Ectodermal cell (in vitro differentiated cells): ENCODE results near the gene SLC39A8. TPM values are rescaled to one million over a fixed set of nuclear protein-coding genes. Genes with fewer than 3 reads are reported as not detected.
A peak's percentile ranks its signal among the peaks of the same experiment; 100 is the strongest.
"Not testable (repeated sequence)": the region's sequence is repeated elsewhere in the genome, so short reads cannot be mapped to it uniquely, and the experiment has no call there.

Experiments
- H3K27ac ChIP-seq: 2 replicates; pipeline ENCODE4 v1.7.0; 2013; ENCODE audit warnings: mild to moderate bottlenecking, low read depth, low read length; ENCODE audit not compliant: insufficient read depth, poor library complexity, severe bottlenecking
- H3K27me3 ChIP-seq: 2 replicates; pipeline ENCODE4 v1.7.0; 2013; ENCODE audit warnings: mild to moderate bottlenecking, low read length; ENCODE audit not compliant: insufficient read depth, control insufficient read depth, poor library complexity, severe bottlenecking
- H3K36me3 ChIP-seq: one replicate; pipeline ENCODE4 v1.7.0; 2013; ENCODE audit warnings: low read length; ENCODE audit not compliant: control insufficient read depth, insufficient read depth
- H3K4me1 ChIP-seq: one replicate; pipeline ENCODE4 v1.7.0; 2013; ENCODE audit warnings: low read length; ENCODE audit not compliant: control insufficient read depth, insufficient read depth
- H3K4me3 ChIP-seq: 2 replicates; pipeline ENCODE4 v1.7.0; 2013; ENCODE audit warnings: low read depth, low read length, control low read depth; ENCODE audit not compliant: insufficient read depth
- H3K9me3 ChIP-seq: 2 replicates; pipeline ENCODE4 v1.7.0; 2013; ENCODE audit warnings: mild to moderate bottlenecking, low read length, moderate library complexity; ENCODE audit not compliant: control insufficient read depth
- WGBS, 2 experiments: methylation state at CpG; one replicate each; pipeline ENCODE4 v1.1.7; 2013; ENCODE audit warnings: missing lambda C conversion rate in 2 of 2; 5-methylcytosine and 5-hydroxymethylcytosine counted together
- polyA plus RNA-seq, 4 experiments: library from polyadenylated mRNA; stranded (reverse); fragments of 50-300 nt; gene quantifications; one replicate each; pipeline ENCODE4 v1.2.3, GENCODE V29; 2013

Gene SLC39A8
- 19.1 TPM for polyA plus RNA-seq (2013, experiment 1 of 4)
- polyA plus RNA-seq (2013, experiment 2 of 4) = 14.5 TPM
- polyA plus RNA-seq (2013, experiment 3 of 4) = 13.7 TPM
- polyA plus RNA-seq (2013, experiment 4 of 4) = 13.3 TPM

DNA sequence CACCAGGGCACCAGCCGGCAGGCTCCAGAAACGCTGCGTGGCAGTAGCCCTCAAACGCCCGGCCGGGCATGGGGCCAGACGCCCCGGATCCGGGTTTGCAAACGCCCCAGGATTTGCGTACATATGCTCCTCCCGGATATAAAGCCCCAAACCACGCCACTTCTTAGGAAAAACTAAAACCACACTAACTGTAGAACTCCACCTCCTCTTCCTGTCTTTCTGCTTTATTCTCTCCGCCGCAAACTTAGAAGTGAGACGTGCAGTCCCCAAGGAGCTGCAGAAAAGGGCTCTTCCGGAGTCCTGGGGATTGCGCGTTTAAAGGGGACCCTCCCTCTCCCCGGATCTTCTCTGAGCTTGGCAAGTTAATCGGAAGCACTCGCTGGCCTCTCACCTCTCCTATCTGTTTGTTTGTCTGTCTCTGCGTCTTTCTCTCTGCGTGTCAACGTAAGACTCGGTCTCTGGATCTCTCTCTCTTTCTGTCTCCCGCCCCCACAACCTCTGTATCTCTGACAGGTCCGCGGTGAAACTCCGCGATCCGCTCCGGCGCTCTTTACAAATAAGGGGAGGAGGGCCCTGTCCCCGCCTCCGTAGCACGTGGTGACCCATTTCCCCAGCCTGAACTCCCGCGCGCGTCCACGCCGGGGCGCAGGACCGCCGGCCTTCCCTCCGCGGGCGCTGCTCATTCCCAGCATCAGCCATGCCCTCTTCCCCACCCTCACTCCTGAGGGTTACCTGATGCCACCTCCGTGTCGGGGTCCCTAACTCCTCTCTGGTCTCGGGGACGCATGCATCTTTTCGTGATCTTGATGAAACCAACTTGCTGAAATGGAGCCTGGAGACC, at the start of gene SLC39A8:
Gene SLC39A8, minus strand, starts transcription at position 529 of the 841 bp plus-strand sequence. CDS start 820 bp downstream, outside the sequence.
- H3K4me3 ChIP-seq = peak within 1 kb of the TSS; percentile 58
- WGBS, 2 experiments = 0 to 1% methylated on average over 54 of the region's 54 CpGs
- H3K27me3 ChIP-seq = peaks cover 32% of the 10 kb centered on the region
- H3K36me3 ChIP-seq = no peaks in the 10 kb centered on the region
- H3K9me3 ChIP-seq = no peaks in the 10 kb centered on the region
- H3K27ac ChIP-seq = no peak within 1 kb of the TSS
- peaks cover 5% of the 10 kb centered on the region for H3K4me1 ChIP-seq

DNA sequence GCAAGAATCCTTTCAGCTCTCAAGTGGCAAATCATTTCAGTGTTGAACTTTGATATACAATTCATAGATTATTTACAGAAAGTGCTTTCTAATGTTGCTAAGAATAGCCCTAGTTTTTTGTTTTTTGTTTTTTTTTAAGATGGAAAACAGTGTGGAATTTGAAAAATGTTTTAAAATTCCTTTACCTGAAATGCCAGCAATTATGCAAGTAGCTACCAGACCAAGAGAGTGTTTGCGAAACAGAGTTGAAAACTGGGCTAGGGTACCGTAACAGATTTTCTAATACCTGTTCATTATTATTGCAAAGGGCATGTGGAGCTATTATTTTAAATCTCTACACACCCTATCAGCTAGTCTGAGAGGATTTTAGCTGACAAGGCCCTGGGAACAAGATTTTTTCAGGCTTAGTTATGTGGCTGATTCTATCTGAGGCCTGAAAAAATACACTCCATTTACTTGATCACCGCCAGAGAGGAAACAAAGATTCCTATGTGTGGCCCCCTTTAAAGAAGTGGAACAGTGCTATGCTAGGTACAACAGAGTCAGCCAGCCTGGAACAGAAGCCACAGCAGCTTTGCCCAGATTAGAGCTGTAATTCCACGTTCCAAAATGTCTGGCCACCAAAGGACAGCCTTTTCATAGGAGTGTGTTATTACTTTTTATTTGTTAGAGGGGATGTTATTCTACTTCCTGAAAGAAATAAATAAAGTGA, 46.9 kb upstream of the SLC39A8 start:
- WGBS, 2 experiments = 60 to 81% methylated on average over 3 to 4 of the region's 4 CpGs
- Histone ChIP-seq H3K4me1 (no peaks in the 10 kb centered on the region), H3K27ac (no peak overlapping the region), H3K36me3 (no peaks in the 10 kb centered on the region), H3K9me3 (no peaks in the 10 kb centered on the region), H3K4me3 (no peak overlapping the region), H3K27me3 (no peaks in the 10 kb centered on the region)

DNA sequence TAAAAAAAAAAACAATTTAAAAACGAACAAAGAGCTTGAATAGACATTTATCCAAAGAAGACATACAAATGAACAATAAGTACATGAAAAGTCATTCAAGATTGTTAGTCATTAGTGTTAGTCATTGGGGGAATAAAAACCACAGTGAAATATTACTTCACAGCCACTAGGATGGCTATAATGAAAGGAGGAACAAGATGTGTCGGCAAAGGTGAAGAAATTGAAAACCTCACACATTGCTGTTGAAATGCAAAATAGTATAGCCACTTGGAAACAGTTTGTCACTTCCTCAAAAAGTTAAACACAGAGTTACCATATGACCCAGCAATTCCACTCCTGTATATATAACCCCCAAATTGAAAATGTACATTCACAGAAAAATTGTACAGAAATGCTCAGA, 45.2 kb upstream of the SLC39A8 start:
- Histone ChIP-seq H3K27me3 (no peaks in the 10 kb centered on the region), H3K9me3 (no peaks in the 10 kb centered on the region), H3K36me3 (no peaks in the 10 kb centered on the region), H3K27ac (no peak overlapping the region), H3K4me3 (no peak overlapping the region), H3K4me1 (no peaks in the 10 kb centered on the region)
- 89 to 90% methylated on average over 1 of the region's 2 CpGs for WGBS, 2 experiments

DNA sequence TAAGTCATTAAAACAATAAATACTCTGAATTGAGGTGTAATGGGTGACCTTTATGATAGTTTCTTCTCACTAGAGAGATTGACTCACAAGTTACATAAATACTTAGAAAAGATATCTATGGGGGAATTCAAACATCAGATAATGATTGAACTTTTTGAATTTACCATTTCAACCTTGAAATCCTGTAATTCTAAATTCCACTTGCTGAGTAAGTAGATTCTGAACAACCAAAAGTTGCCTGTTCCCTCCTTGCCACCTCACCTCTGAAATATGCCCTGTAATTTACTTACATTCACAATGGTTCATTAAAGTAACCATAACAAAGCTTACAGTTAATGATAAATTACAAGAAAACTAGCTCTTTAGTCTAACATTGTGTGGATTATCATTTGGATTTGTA, 43.3 kb upstream of the SLC39A8 start:
- no peaks in the 10 kb centered on the region for H3K27me3 ChIP-seq
- no peaks in the 10 kb centered on the region for H3K4me1 ChIP-seq
- H3K27ac ChIP-seq = no peak overlapping the region
- H3K9me3 ChIP-seq = no peaks in the 10 kb centered on the region
- no peaks in the 10 kb centered on the region for H3K36me3 ChIP-seq
- H3K4me3 ChIP-seq = no peak overlapping the region

DNA sequence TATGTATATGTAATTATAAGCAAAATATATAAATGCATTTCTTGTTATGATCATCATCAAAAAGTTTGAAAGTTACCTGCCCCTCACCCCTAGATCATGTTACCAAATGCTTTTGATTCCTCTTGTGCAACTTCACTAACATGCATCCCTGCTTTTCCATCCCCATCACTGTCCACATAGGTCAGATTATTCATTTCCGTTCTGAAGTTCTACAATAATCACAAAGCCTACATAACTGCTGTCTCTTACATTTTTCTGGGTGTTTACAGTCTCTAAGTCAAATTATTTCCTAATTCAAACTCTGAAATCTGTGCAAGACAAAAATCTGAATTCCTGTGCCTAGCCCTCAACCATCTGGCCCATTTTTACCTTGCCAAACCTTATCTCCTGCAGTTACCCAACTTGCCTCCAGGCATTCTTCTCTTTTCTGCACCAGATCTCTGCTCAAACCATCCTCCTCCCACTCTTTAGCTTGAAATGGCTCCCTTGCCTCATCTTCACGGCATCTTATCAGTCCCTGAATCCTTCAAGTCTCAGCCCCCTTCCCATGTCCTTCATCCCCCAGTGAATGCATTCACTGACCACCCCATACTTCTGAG, 42.4 kb upstream of the SLC39A8 start:
- no peaks in the 10 kb centered on the region for H3K4me1 ChIP-seq
- H3K4me3 ChIP-seq = no peak overlapping the region
- no peaks in the 10 kb centered on the region for H3K27me3 ChIP-seq
- WGBS, 2 experiments = 40 to 48% methylated on average over 2 of the region's 2 CpGs
- H3K36me3 ChIP-seq = no peaks in the 10 kb centered on the region
- H3K27ac ChIP-seq = no peak overlapping the region
- H3K9me3 ChIP-seq = no peaks in the 10 kb centered on the region

DNA sequence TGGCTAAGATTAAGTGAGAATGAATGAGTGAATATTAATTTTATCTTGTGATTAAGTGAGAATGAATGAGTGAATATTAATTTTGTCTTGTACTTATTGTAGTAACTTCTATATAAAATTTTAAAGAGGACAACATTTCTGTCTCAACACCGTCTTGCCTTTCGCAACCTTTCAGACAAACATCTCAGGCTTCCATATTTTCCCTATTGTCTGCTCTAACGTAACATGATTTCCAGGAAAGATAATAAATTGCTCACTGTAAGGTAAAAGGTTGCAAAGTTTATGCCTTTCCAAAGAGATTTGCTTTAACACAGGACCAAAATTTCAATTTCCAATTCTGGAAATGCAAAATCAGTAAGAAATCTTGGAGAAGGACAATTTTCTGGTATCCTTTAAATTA, 41.7 kb upstream of the SLC39A8 start:
- 95 to 96% methylated on average over 3 of the region's 3 CpGs for WGBS, 2 experiments
- Histone ChIP-seq H3K27ac (no peak overlapping the region), H3K36me3 (no peaks in the 10 kb centered on the region), H3K4me1 (no peaks in the 10 kb centered on the region), H3K9me3 (no peaks in the 10 kb centered on the region), H3K27me3 (no peaks in the 10 kb centered on the region), H3K4me3 (no peak overlapping the region)

DNA sequence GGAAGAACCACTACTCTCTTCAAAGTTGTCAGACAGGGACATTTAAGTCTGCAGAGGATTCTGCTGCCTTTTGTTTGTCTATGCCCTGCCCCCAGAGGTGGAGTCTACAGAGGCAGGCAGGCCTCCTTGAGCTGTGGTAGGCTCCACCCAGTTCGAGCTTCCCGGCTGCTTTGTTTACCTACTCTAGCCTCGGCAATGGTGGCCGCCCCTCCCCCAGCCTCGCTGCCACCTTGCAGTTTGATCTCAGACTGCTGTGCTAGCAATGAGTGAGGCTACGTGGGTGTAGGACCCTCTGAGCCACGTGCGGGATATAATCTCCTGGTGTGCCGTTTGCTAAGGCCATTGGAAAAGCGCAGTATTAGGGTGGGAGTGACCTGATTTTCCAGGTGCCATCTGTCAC, 35.0 kb upstream of the SLC39A8 start:
- not testable (repeated sequence) for H3K36me3 ChIP-seq, H3K4me3 ChIP-seq, H3K9me3 ChIP-seq, H3K4me1 ChIP-seq, H3K27me3 ChIP-seq, H3K27ac ChIP-seq
- WGBS, 2 experiments = 83 to 86% methylated on average over 10 of the region's 10 CpGs

DNA sequence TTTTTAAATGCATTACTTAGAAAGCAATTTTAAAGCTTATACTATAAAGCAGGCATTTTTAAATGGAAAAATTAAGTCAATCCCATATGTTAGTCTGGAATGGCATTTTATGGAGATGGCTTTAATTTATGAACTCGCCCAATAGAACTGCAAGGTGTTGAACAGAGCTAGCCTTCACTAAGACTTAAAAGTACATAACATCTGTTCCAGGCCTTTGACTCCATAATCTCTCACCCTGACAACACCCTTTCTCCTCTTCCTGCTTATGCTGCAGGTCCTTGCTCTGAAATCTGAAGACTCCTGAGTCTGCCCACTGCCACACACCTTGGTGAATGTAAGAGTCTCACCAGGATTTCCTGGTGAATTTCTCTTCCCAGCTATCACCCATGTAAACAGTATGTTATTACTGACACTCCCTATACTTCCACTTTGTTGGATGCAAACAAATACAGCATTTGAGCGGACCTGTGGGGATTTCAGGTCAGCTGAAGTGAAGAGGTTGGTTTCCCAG, 17.7 kb upstream of the SLC39A8 start:
- no peak overlapping the region for H3K27ac ChIP-seq
- WGBS, 2 experiments = 97 to 98% methylated on average over 2 of the region's 2 CpGs
- no peaks in the 10 kb centered on the region for H3K27me3 ChIP-seq
- H3K9me3 ChIP-seq = no peaks in the 10 kb centered on the region
- no peak overlapping the region for H3K4me3 ChIP-seq
- no peaks in the 10 kb centered on the region for H3K4me1 ChIP-seq
- no peaks in the 10 kb centered on the region for H3K36me3 ChIP-seq

DNA sequence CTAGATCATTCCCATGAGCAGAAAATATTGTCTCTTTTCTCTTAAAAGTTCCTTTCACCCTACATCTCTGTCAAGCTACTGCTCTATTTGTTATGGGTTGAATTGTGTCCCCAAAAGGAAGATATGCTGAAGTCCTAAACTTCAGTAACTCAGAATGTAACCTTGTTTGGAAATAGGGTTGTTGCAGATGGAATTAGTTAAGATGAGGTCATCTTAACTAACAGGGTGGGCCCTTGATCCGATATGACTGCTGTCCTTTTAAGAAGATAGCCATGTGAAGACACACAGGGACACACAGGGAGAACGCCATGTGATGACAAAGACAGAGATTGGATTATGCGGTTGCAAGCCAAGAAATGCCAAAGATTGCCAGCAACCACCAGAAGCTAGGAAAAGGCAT, 12.8 kb upstream of the SLC39A8 start:
- Histone ChIP-seq H3K27me3 (no peaks in the 10 kb centered on the region), H3K27ac (no peak overlapping the region), H3K9me3 (no peaks in the 10 kb centered on the region), H3K4me1 (no peaks in the 10 kb centered on the region), H3K36me3 (no peaks in the 10 kb centered on the region), H3K4me3 (no peak overlapping the region)
- WGBS, 2 experiments = 93 to 94% methylated on average over 3 of the region's 3 CpGs

DNA sequence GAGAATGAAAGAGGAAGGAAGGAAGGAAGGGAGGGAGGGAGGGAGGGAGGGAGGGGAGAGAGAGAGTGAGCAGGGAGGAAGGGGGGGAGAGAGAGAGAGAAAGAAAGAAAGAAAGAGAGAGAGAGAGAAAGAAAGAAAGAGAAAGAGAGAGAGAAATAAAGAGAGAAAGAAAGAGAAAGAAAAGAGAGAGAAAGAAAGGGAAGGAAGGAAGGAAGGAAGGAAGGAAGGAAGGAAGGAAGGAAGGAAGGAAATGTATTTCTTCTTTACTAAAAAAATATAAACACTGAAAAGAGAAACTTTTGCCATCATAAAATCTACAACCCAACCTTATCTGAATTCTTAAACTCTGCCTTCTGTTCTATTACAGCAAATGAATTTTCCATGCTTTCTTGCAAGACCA, 12.4 kb upstream of the SLC39A8 start:
- not testable (repeated sequence) for H3K27ac ChIP-seq, H3K9me3 ChIP-seq, H3K27me3 ChIP-seq, H3K36me3 ChIP-seq, H3K4me1 ChIP-seq, H3K4me3 ChIP-seq
